Measurements from ENCODE around the gene DPH2.

DNA sequence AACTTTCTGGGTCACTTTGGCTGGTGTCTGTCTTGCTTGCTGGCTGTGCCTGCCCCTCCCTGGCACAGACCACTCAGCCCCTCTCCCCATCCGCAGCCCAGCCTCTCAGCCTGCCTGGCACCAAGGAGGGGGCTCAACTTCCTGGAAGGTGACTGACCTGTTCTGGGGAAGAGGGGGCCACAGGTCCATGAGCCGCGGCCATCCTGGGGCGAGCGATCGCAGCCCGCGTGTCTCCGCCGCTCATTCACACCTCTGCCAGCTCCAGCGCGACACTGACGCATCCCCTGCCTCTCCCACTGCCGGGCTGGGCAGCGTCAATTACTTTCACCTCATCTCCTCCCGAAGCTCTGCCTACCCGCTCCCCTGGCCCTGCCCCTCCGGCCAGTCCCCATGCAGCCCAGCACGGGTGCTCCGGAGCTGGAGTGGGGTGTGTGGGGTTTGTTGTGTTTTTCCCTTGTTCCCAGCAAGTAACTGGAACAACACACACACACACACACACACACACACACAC, 47.1 kb downstream of the DPH2 start:
- no peak for TF ChIP-seq FOSL1 (IDR thresholded peaks at IDR 0.05; ENCODE audit: insufficient read depth, low read depth, low read length)
- no peak for TF ChIP-seq SIN3A (conservative IDR thresholded peaks at IDR 0.05 in 1 of 2, IDR thresholded peaks at IDR 0.05 in 1 of 2; ENCODE audit: low read depth in 1 of 2, low read length in 2 of 2)
- TF ChIP-seq, protein P1, sequence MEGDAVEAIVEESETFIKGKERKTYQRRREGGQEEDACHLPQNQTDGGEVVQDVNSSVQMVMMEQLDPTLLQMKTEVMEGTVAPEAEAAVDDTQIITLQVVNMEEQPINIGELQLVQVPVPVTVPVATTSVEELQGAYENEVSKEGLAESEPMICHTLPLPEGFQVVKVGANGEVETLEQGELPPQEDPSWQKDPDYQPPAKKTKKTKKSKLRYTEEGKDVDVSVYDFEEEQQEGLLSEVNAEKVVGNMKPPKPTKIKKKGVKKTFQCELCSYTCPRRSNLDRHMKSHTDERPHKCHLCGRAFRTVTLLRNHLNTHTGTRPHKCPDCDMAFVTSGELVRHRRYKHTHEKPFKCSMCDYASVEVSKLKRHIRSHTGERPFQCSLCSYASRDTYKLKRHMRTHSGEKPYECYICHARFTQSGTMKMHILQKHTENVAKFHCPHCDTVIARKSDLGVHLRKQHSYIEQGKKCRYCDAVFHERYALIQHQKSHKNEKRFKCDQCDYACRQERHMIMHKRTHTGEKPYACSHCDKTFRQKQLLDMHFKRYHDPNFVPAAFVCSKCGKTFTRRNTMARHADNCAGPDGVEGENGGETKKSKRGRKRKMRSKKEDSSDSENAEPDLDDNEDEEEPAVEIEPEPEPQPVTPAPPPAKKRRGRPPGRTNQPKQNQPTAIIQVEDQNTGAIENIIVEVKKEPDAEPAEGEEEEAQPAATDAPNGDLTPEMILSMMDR (IDR thresholded peaks at IDR 0.05; ENCODE audit: control extremely low read depth in 1 of 3, insufficient read depth in 1 of 3, low read depth in 1 of 3, low read length in 3 of 3) = no peak
- no peak for TF ChIP-seq RAD21 (IDR thresholded peaks at IDR 0.05 in 1 of 2, conservative IDR thresholded peaks at IDR 0.05 in 1 of 2; ENCODE audit: low read depth in 2 of 2, low read length in 2 of 2)
- TF ChIP-seq SP2 (IDR thresholded peaks at IDR 0.05; ENCODE audit: low read length) = no peak
- TF ChIP-seq HDAC2 (IDR thresholded peaks at IDR 0.05; ENCODE audit: borderline replicate concordance in 1 of 2, low read depth in 2 of 2, low read length in 2 of 2) = no peak

All from H1 (cell line).